Suppressor macrophage treated with lipopolysaccharide for 4 hours (primary cell): Measurements from ENCODE around the gene TP53I13.
"Not testable (repeated sequence)": the region's sequence is repeated elsewhere in the genome, so short reads cannot be mapped to it uniquely, and the experiment has no call there.

Experiments
- DNase-seq: peaks from one replicate; pipeline ENCODE4 v3.0.0-alpha.2; 2020

The TP53I13 gene, protein sequence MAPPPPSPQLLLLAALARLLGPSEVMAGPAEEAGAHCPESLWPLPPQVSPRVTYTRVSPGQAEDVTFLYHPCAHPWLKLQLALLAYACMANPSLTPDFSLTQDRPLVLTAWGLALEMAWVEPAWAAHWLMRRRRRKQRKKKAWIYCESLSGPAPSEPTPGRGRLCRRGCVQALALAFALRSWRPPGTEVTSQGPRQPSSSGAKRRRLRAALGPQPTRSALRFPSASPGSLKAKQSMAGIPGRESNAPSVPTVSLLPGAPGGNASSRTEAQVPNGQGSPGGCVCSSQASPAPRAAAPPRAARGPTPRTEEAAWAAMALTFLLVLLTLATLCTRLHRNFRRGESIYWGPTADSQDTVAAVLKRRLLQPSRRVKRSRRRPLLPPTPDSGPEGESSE

DNA sequence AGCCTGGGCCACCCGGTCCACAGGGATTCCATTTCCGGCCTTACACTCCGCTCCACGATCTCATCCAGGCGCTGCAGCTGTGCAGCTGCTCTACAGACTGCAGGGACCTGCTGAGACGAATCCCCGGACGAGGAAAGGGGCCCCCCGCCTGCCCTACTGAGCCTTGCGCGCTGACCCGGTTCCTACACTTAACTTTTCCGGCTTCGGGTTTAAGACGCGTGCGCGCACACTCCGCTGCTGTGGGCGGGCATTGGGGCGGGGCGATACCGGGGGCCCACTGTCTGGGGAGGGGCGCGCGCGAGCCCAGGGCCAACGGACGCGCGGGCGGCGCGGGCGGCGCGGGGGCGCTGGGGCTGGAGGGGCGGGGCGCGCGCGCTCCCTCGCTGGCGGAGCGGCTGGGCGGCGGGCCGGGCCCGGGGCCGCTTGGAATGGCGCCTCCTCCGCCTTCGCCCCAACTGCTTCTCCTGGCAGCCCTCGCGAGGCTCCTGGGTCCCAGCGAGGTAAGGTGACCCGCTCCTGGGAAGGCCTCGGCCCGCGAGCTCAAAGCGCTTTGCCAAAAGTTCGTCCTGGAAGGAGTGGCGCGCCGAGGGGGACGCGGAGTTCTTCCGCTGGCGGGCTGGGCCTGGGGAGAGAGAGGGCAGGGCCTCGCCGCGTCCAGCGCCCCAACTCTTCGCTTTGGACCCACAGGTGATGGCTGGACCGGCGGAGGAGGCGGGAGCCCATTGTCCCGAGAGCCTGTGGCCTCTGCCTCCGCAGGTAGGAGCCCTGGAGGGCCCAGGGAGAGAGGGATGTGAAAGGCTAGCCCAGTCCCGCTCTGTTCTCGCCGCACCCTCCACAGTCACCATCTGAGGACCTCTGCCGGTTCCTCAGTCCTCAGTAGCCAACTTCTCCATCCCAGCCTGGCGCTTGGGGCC lies at the start of gene TP53I13:
TSS of gene TP53I13 (plus strand) at position 371 of the 914 bp plus-strand sequence. CDS start at position 429, 58 bp downstream.
- DNase-seq = peak; percentile 71

DNA sequence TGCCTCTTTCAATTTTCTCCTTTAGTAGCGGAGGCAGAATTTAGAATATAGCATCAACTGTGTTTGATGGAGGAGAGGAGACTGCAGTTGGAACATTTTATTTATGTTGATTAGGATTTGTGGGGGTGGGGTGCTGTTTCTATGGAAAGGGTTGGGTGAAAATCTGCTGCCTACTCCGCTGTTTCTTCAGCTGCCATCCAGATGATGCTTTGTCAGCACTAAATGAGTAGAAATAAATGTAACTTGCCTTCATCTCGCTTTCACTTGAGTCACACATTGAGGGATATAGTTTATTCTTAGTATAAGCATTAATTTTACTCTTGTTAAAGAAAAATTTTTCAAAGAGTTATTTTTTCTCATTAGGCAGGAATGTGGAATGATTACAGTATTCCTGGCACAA lies 43.8 kb upstream of the TP53I13 start:
- no peak for DNase-seq

- DNase-seq = no peak
Measured at GRCh38 chr17:29526322-29526721, 42.2 kb upstream of the TP53I13 start.

DNA sequence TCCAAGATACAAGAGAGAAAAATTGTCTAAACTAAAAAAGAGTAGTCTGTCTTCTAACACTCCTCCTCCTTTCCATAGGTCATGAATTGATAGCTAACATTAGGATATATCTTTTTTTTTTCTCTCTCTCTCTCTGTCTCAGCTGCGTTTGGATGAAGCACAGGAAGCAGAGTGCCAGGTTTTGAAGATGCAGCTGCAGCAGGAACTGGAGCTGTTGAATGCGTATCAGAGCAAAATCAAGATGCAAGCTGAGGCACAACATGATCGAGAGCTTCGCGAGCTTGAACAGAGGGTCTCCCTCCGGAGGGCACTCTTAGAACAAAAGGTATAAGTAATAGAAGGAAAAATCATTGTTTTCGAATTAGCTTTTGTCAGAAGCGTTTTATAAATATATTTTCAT lies 34.5 kb upstream of the TP53I13 start:
- no peak for DNase-seq

- no peak for DNase-seq
Measured at GRCh38 chr17:29544066-29544465, 24.4 kb upstream of the TP53I13 start.

DNA sequence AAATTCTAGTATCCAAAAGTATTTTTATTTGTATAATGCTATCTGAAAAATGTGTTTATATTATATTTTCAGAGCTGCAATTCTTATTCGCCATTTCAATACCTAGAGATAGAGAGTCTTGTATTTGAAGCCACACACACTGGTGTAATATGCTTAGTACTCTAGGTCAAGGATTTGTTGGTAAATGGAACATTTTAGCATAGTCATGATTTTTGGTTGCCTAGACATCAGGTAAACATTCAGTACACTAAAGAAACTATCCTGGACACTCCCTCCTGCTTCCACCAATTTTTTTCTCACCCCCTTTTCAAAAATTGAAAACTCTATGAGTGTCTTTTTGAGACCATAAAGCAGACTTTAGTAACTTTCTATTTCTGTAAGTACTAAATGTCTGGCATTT lies 22.4 kb upstream of the TP53I13 start:
- no peak for DNase-seq

GRCh38 chr17:29546830-29547229 lies 21.7 kb upstream of the TP53I13 start:
- DNase-seq = no peak

- no peak for DNase-seq
Measured at GRCh38 chr17:29549177-29549923, 19.2 kb upstream of the TP53I13 start.

DNA sequence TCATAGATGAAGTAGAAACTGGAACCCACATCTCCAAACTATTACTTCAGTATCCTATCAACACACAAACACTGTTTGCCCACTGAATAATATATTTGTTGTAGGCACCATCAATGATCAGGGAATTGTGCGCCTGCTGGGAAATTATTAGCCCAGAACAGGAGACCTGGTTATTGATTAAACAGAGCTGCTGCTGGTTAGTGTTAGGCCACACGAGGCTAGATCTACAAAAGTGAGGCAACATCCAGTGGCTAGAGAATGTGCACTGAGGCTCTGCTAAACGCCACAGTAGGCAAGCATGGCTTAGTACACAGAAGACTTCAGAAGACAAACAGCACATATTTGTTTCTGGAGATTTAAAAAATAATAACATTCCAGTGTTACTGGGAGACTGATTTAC lies 12.7 kb upstream of the TP53I13 start:
- no peak for DNase-seq

DNA sequence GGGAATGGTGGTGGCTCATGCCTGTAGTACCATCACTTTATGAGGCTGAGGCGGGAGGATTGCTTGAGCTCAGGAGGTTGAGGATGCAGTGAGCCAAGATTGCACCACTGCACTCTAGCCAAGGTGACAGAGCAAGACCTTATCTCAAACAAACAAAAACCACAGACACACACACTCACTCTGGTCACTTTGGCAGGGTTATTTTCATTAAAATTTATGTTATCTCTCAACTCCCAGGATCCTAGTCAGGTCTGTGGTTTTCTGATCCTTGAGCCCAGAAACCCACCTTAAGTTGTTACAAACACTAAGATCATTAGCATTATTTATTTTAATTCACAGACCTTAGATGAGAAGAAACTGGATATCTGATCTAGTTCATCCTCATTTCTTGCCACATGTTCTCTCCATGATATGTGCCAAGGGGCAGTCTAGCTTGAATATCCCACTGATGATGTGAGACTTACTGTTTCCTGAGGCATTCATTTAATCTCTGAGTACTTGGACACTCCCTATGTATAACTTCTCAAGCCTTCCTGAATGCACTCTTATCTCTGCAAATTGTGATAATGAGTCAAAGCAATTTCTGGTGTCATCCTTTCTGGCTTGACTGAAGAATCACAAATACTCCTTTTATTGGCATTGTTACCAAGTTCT lies 11.3 kb upstream of the TP53I13 start:
- no peak for DNase-seq

GRCh38 chr17:29557739-29558116 lies 10.8 kb upstream of the TP53I13 start:
- DNase-seq = no peak

DNA sequence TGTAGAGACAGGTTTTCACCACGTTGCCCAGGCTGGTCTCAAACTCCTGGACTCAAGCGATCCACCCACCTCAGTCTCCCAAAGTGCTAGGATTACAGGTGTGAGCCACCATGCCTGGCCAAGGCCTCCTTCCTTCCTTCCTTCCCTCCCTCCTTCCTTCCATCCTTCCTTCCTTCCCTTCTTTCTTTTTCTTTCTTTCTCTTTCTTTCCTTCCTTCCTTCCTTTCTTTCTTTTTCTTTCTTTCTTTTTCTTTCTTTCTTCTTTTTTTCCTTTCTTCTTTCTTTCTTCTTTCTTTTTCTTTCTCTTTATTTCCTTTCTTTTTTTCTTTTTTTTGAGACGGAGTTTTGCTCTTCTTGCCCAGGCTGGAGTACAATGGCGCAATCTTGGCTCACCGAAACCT lies 10.4 kb upstream of the TP53I13 start:
- not testable (repeated sequence) for DNase-seq

- DNase-seq = no peak
Measured at GRCh38 chr17:29559640-29560039, 8.9 kb upstream of the TP53I13 start.

DNA sequence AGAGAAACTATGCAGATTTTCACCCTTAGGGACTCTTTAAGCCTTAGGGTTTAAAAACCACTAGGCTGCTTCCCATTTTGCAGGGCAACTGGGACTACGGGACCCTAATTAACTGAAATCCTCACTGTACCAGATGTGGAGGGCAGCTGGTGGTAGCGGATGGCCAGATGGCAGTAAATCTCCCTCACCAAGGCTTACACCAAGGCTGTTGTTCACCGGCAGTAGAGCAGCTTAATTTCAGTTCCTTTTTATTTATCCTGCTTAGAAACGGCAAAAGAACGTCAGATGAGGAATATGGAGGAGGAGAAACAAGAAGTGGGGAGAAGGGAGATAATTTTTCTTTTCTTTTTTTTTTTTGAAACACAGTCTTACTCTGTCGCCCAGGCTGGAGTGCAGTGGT lies 8.2 kb upstream of the TP53I13 start:
- DNase-seq = peak; percentile 74

GRCh38 chr17:29561554-29562517 lies 6.7 kb upstream of the TP53I13 start:
- DNase-seq = peak; percentile 56

- no peak for DNase-seq
Measured at GRCh38 chr17:29562615-29563014, 5.9 kb upstream of the TP53I13 start.

DNA sequence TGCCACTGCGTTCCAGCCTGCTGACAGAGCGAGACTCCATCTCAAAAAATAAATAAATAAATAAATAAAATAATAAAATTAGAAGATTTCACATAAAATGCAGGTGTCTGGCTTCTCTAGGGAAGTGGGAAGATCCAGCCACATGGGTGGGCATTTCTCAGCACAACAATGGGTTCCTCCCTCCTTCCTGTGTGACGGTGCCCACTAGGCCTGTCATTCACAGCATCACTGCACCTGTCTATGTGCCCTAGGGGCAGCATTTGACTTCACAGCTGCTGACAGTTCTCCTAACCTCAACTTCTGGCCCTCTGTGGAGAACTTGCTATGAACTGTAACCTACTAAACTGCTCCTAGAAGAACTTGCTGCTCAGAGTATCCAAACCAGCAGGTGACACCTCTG lies 4.7 kb upstream of the TP53I13 start:
- no peak for DNase-seq

DNA sequence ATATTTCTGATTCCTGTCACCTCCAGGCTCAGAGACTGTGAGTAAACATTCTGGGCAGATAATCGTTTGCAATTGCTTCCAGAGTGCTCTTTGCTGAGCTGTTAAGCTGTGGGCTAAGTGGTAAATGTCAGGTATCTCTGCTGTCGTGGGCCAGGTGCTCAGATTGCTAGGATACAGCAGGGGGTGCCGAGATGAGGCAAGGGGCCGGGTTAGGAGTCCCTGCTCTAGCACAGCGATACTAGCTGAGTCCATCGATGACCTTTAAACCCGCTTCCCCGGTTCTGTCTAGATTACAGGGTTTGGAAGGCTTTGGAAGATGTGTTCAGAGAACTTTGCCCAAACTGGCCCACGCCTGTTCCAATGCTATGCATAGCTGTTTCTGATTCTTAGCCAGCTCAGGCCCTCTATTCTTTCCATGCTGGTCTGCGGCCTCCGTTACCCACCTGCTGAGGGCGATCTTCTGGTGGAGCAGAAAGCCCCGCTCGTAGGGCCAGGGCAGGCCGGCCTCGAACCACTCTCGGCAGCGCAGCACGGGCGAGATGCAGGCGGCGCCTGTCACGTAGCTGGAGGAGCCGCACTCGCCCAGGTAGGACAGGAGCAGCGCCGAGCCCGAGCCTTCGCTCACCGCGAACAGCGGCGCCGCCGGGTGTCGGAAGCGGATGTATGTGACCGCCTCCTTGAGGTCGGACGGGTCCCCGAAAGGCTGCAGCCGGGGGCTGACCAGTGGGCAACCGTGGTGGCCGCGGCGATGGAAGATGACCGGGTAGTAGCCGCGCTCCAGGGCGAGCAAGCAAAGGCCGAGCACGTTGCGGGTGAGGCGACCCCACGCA lies 2.6 kb upstream of the TP53I13 start:
- DNase-seq = no peak

- peak; percentile 81 for DNase-seq
Measured at GRCh38 chr17:29566473-29567303, 1.8 kb upstream of the TP53I13 start, which contains the start of gene ABHD15. ABHD15 (minus strand) TSS chr17:29567037; CDS start chr17:29566966, 71 bp downstream.

GRCh38 chr17:29567304-29567553 lies 1.3 kb upstream of the TP53I13 start:
- DNase-seq = no peak
